ENCODE results near the gene CLTCL1. TPM values are rescaled to one million over a fixed set of nuclear protein-coding genes. Genes with fewer than 3 reads are reported as not detected.

The CLTCL1 gene
- total and polyA plus RNA-seq, 4 donors: 2.6 to 9.2 (median 4.3) TPM

DNA sequence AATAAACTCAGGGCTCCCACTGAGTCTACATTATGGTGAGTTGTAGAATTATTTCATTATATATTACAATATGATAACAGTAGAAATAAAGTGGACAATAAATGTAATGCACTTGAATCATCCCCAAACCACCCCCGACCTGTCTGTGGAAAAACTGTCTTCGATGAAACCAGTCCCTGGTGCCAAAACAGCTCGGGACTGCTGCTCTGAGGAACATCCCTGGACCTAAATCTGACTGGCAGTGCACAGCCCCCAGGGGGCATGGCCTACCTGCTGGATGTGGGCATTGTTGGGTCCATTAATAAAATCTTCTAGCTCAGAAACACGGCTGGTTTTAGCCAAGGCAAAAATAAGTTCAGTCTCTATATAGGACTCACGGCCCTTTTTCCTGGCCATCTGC, 83.6 kb downstream of the CLTCL1 start:
- WGBS, 2 donors: 86 to 93% methylated on average over 5 of the region's 5 CpGs

DNA sequence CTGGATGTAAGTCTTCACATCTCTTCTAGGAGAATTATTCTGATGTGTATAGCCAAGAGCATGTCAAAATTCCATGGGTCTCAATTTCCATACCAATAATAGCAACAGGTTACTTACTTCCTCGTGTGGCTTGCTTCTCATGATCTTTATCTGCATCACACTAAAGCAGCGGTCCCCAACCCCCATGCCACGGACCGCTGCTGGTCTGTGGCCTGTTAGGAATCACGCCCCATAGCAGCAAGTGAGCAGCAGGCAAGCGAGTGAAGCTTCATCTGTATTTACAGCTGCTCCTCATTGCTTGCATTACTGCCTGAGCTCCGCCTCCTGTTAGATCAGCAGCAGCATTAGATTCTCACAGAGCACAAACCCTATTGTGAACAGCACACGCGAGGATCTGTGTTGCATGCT, 84.1 kb downstream of the CLTCL1 start:
- Histone ChIP-seq H3K9ac (ENCODE audit: insufficient read depth in 1 of 2, low read length in 2 of 2) (no peak overlapping the region), H3K4me1 (ENCODE audit: control insufficient read depth in 5 of 5, insufficient read depth in 5 of 5, low read length in 5 of 5) (peaks cover 0 to 3% (median 0%) of the 10 kb centered on the region in 5 donors), H3K36me3 (ENCODE audit: control insufficient read depth in 4 of 4, insufficient read depth in 4 of 4, low read length in 4 of 4) (peaks cover 0 to 4% (median 1%) of the 10 kb centered on the region in 4 donors), H3K27ac (ENCODE audit: low read depth in 1 of 2, low read length in 1 of 2) (no peak overlapping the region), H3K9me3 (ENCODE audit: control insufficient read depth in 4 of 4, insufficient read depth in 3 of 4, low read length in 3 of 4) (no peaks in the 10 kb centered on the region), H3K27me3 (ENCODE audit: control insufficient read depth in 3 of 3, insufficient read depth in 3 of 3, low read length in 2 of 3) (no peaks in the 10 kb centered on the region), H3K4me3 (no peak overlapping the region)
- ATAC-seq (ENCODE audit: insufficient read depth, low FRiP score): no peak
- WGBS, 2 donors: 81 to 85% methylated on average over 9 of the region's 9 CpGs
- DNase-seq: no peak
- TF ChIP-seq, protein P1, sequence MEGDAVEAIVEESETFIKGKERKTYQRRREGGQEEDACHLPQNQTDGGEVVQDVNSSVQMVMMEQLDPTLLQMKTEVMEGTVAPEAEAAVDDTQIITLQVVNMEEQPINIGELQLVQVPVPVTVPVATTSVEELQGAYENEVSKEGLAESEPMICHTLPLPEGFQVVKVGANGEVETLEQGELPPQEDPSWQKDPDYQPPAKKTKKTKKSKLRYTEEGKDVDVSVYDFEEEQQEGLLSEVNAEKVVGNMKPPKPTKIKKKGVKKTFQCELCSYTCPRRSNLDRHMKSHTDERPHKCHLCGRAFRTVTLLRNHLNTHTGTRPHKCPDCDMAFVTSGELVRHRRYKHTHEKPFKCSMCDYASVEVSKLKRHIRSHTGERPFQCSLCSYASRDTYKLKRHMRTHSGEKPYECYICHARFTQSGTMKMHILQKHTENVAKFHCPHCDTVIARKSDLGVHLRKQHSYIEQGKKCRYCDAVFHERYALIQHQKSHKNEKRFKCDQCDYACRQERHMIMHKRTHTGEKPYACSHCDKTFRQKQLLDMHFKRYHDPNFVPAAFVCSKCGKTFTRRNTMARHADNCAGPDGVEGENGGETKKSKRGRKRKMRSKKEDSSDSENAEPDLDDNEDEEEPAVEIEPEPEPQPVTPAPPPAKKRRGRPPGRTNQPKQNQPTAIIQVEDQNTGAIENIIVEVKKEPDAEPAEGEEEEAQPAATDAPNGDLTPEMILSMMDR (IDR thresholded peaks at IDR 0.05; ENCODE audit: control extremely low read depth, extremely low read depth): no peak

More for the DNA sequence above, 83.6 kb downstream of the CLTCL1 start:
- no peaks in the 10 kb centered on the region for H3K27me3 ChIP-seq (ENCODE audit: control insufficient read depth in 3 of 3, insufficient read depth in 3 of 3, low read length in 2 of 3)
- peaks cover 0 to 3% (median 0%) of the 10 kb centered on the region in 5 donors for H3K4me1 ChIP-seq (ENCODE audit: control insufficient read depth in 5 of 5, insufficient read depth in 5 of 5, low read length in 5 of 5)
- H3K9ac ChIP-seq (ENCODE audit: insufficient read depth in 1 of 2, low read length in 2 of 2): no peak overlapping the region
- H3K36me3 ChIP-seq (ENCODE audit: control insufficient read depth in 4 of 4, insufficient read depth in 4 of 4, low read length in 4 of 4): peaks cover 0 to 4% (median 1%) of the 10 kb centered on the region in 4 donors
- ATAC-seq (ENCODE audit: insufficient read depth, low FRiP score) (no peak), DNase-seq (no peak)
- no peak overlapping the region for H3K4me3 ChIP-seq
- H3K27ac ChIP-seq (ENCODE audit: low read depth in 1 of 2, low read length in 1 of 2): no peak overlapping the region
- TF ChIP-seq, protein P1 (IDR thresholded peaks at IDR 0.05; ENCODE audit: control extremely low read depth, extremely low read depth): no peak
- no peaks in the 10 kb centered on the region for H3K9me3 ChIP-seq (ENCODE audit: control insufficient read depth in 4 of 4, insufficient read depth in 3 of 4, low read length in 3 of 4)

DNA sequence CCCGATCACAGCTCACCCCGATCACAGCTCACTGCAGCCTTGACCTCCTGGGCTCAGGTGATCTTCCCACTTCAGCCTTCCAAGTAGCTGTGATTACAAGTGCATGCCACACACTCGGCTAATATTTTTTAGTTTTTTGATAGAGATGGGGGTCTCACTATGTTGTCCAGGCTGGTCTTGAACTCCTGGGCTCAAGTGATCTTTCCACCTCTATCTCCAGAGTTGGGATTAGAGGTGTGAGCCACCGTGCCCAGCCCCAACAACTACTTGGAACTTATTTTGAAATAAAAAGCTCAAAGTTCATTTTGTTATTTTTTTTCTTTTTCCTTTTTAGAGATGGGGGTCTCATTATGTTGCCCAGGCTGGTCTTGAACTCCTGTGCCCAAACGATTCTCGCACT, 85.2 kb downstream of the CLTCL1 start:
- WGBS, 2 donors: 94 to 98% methylated on average over 6 of the region's 6 CpGs
- Histone ChIP-seq H3K27me3 (ENCODE audit: control insufficient read depth in 3 of 3, insufficient read depth in 3 of 3, low read length in 2 of 3) (no peaks in the 10 kb centered on the region), H3K9me3 (ENCODE audit: control insufficient read depth in 4 of 4, insufficient read depth in 3 of 4, low read length in 3 of 4) (no peaks in the 10 kb centered on the region), H3K4me1 (ENCODE audit: control insufficient read depth in 5 of 5, insufficient read depth in 5 of 5, low read length in 5 of 5) (peaks cover 0 to 3% (median 0%) of the 10 kb centered on the region in 5 donors), H3K9ac (ENCODE audit: insufficient read depth in 1 of 2, low read length in 2 of 2) (no peak overlapping the region), H3K27ac (ENCODE audit: low read depth in 1 of 2, low read length in 1 of 2) (no peak overlapping the region), H3K4me3 (no peak overlapping the region), H3K36me3 (ENCODE audit: control insufficient read depth in 4 of 4, insufficient read depth in 4 of 4, low read length in 4 of 4) (peaks cover 0 to 4% (median 1%) of the 10 kb centered on the region in 4 donors)
- DNase-seq: no peak
- ATAC-seq (ENCODE audit: insufficient read depth, low FRiP score): no peak
- TF ChIP-seq, protein P1 (IDR thresholded peaks at IDR 0.05; ENCODE audit: control extremely low read depth, extremely low read depth): no peak

DNA sequence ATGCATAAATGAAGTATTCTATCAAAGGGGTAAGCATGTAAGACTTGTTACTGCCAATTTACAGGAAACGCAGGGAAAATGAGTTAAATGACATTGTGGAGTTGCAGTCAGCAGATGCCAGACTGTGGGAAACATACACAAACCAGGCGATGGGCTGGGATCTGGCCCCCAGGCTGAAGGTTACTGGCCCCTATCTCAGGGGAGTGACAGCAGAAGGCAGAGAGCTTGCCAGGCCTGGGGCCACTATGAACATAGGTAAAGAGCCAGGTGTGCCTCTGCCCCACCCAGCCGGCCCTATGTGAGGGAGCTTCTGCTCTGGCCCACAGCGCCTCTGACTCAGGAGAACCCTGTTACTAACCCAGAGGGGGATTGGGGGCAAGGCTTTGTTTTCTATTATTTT, 86.9 kb downstream of the CLTCL1 start:
- DNase-seq: no peak
- TF ChIP-seq, protein P1 (IDR thresholded peaks at IDR 0.05; ENCODE audit: control extremely low read depth, extremely low read depth): no peak
- WGBS, 2 donors: 94 to 96% methylated on average over 4 of the region's 4 CpGs

More for the DNA sequence above, 86.9 kb downstream of the CLTCL1 start:
- Histone ChIP-seq H3K9ac (ENCODE audit: insufficient read depth in 1 of 2, low read length in 2 of 2) (no peak overlapping the region), H3K27me3 (ENCODE audit: control insufficient read depth in 3 of 3, insufficient read depth in 3 of 3, low read length in 2 of 3) (no peaks in the 10 kb centered on the region), H3K4me1 (ENCODE audit: control insufficient read depth in 5 of 5, insufficient read depth in 5 of 5, low read length in 5 of 5) (peaks cover 0 to 3% (median 0%) of the 10 kb centered on the region in 5 donors), H3K4me3 (no peak overlapping the region), H3K9me3 (ENCODE audit: control insufficient read depth in 4 of 4, insufficient read depth in 3 of 4, low read length in 3 of 4) (no peaks in the 10 kb centered on the region), H3K27ac (ENCODE audit: low read depth in 1 of 2, low read length in 1 of 2) (no peak overlapping the region), H3K36me3 (ENCODE audit: control insufficient read depth in 4 of 4, insufficient read depth in 4 of 4, low read length in 4 of 4) (peaks cover 0 to 4% (median 1%) of the 10 kb centered on the region in 4 donors)
- no peak for ATAC-seq (ENCODE audit: insufficient read depth, low FRiP score)
